Ramos (cell line): ENCODE measurements around the gene PALLD.
"Not testable (repeated sequence)": the region's sequence is repeated elsewhere in the genome, so short reads cannot be mapped to it uniquely, and the experiment has no call there.

Source experiments
- in situ Hi-C: fragments of 300-500 bp; cut with MboI; formaldehyde crosslinking; loops from one replicate; pipeline ENCODE4 v1.14.3; 2022; ENCODE audit warnings: low sequenced_read_pairs; ENCODE audit not compliant: unreplicated experiment

Gene PALLD

GRCh38 chr4:168496834-168497233 lies at the start of gene PALLD:
TSS of gene PALLD (plus strand) at chr4:168497052.
- in situ Hi-C loops: no loop called here

GRCh38 chr4:168449063-168449462 lies 47.8 kb upstream of the PALLD start:
- in situ Hi-C loops: not testable (repeated sequence)

- in situ Hi-C loops: no loop called here
Observed at GRCh38 chr4:168449719-168450452, 47.0 kb upstream of the PALLD start.

GRCh38 chr4:168451331-168451730 lies 45.5 kb upstream of the PALLD start:
- in situ Hi-C loops: no loop called here

GRCh38 chr4:168451744-168452390 lies 45.0 kb upstream of the PALLD start:
- in situ Hi-C loops: no loop called here

- in situ Hi-C loops: no loop called here
Observed at GRCh38 chr4:168453146-168453545, 43.7 kb upstream of the PALLD start.

- in situ Hi-C loops: not testable (repeated sequence)
Observed at GRCh38 chr4:168458256-168458655, 38.6 kb upstream of the PALLD start.

GRCh38 chr4:168461821-168462220 lies 35.0 kb upstream of the PALLD start:
- in situ Hi-C loops: no loop called here

- in situ Hi-C loops: no loop called here
Observed at GRCh38 chr4:168472920-168473319, 23.9 kb upstream of the PALLD start.

GRCh38 chr4:168474660-168475320 lies 22.1 kb upstream of the PALLD start:
- in situ Hi-C loops: no loop called here

GRCh38 chr4:168475745-168476144 lies 21.1 kb upstream of the PALLD start:
- in situ Hi-C loops: no loop called here

- in situ Hi-C loops: no loop called here
Observed at GRCh38 chr4:168478868-168479267, 18.0 kb upstream of the PALLD start.

- in situ Hi-C loops: no loop called here
Observed at GRCh38 chr4:168480931-168481611, 15.8 kb upstream of the PALLD start.

GRCh38 chr4:168483811-168484210 lies 13.0 kb upstream of the PALLD start:
- in situ Hi-C loops: no loop called here

- in situ Hi-C loops: no loop called here
Observed at GRCh38 chr4:168484626-168485025, 12.2 kb upstream of the PALLD start.

- in situ Hi-C loops: no loop called here
Observed at GRCh38 chr4:168485156-168485910, 11.5 kb upstream of the PALLD start.

GRCh38 chr4:168486912-168487281 lies 10.0 kb upstream of the PALLD start:
- in situ Hi-C loops: no loop called here

- in situ Hi-C loops: no loop called here
Observed at GRCh38 chr4:168487282-168488035, 9.4 kb upstream of the PALLD start.

GRCh38 chr4:168488869-168489274 lies 8.0 kb upstream of the PALLD start:
- in situ Hi-C loops: no loop called here
